ENCODE results near the gene RBM20. TPM values are rescaled to one million over a fixed set of nuclear protein-coding genes. Genes with fewer than 3 reads are reported as not detected.

Gene RBM20
- total and polyA plus RNA-seq, 10 of the 15 experiments (the other 5 are each of a cell fraction or from before 2014, with no cell fraction given): 0.04 to 0.26 (median 0.15) TPM

- intact Hi-C loops (cut with micrococcal nuclease; ENCODE audit: unreplicated experiment): no loop called here
- Histone ChIP-seq H4K20me1 (ENCODE audit: control insufficient read depth, insufficient read depth) (no peaks in the 10 kb centered on the region), H3K4me2 (ENCODE audit: control insufficient read depth, insufficient read depth) (no peak overlapping the region), H3K9ac (ENCODE audit: control insufficient read depth, insufficient read depth, low read length) (no peak overlapping the region), H3K27ac (ENCODE audit: control insufficient read depth, insufficient read depth) (no peak overlapping the region), H3K4me1 (ENCODE audit: control insufficient read depth, insufficient read depth, low read length) (peaks cover 4% of the 10 kb centered on the region; the same call in 1 of the 2 replicates), H3K9me3 (replicated peaks; ENCODE audit: control insufficient read depth, insufficient read depth, low read length) (no peaks in the 10 kb centered on the region), H3K36me3 (ENCODE audit: control insufficient read depth in 2 of 2, insufficient read depth in 2 of 2, low read length in 1 of 2) (no peaks in the 10 kb centered on the region), H2AFZ (ENCODE audit: control insufficient read depth, low read depth, low read length) (no peak overlapping the region), H3K4me3 (no peak overlapping the region), H3K27me3 (replicated peaks in 1 of 2; ENCODE audit: control insufficient read depth in 2 of 2, insufficient read depth in 2 of 2, low read length in 1 of 2) (no peaks in the 10 kb centered on the region), H3K79me2 (ENCODE audit: control insufficient read depth, insufficient read depth, low read length) (no peaks in the 10 kb centered on the region)
- ChIA-PET SMC1A (ENCODE audit: uncharacterized antibody, unreplicated experiment) (interaction anchor here (1.0 to 20.6 kb wide), 11 partner anchors 9 to 273 kb away, joined by 3 to 327 read pairs (median 4); no protein-coding TSS in a partner anchor), CTCF (interaction anchor here (0.7 to 7.0 kb wide), 8 partner anchors 8 to 181 kb away, joined by 3 to 48 read pairs (median 4); no protein-coding TSS in a partner anchor), RAD21 (ENCODE audit: unreplicated experiment) (interaction anchor here (0.8 to 6.4 kb wide), 5 partner anchors 11 to 105 kb away, joined by 3 to 68 read pairs (median 5); no protein-coding TSS in a partner anchor), POLR2A (interaction anchor here (2.6 to 3.8 kb wide), 2 partner anchors 11 to 18 kb away, joined by 8 to 15 read pairs; no protein-coding TSS in a partner anchor)
- no peak for DNase-seq (ENCODE audit: low read depth, low spot score)
- 52% methylated on average over 4 of the region's 4 CpGs for WGBS (ENCODE audit: insufficient coverage, insufficient replicate concordance, low lambda C conversion rate, missing lambda C conversion rate)
- in situ Hi-C loops (cut with MboI): no loop called here
- no peak for FAIRE-seq
- peak; percentile 28; the same call in 2 of the 3 replicates for ATAC-seq
- BruUV-seq (replicated peaks): no TSS peak
- TF ChIP-seq SMC3 (IDR thresholded peaks at IDR 0.05; ENCODE audit: borderline replicate concordance, low read length): no peak
- TF ChIP-seq RBBP5 (conservative IDR thresholded peaks at IDR 0.05): no peak
- TF ChIP-seq CEBPZ (IDR thresholded peaks at IDR 0.05; ENCODE audit: low read depth, low read length): no peak
- no peak for TF ChIP-seq ATF3 (IDR thresholded peaks at IDR 0.05; ENCODE audit: borderline replicate concordance, extremely low read depth, low read depth, low read length)
- TF ChIP-seq ZNF207 (IDR thresholded peaks at IDR 0.05; ENCODE audit: borderline replicate concordance): no peak
- no peak for TF ChIP-seq EGR1 (IDR thresholded peaks at IDR 0.05; ENCODE audit: borderline replicate concordance in 1 of 2, low read depth in 2 of 2, low read length in 2 of 2)
- TF ChIP-seq ASH2L (IDR thresholded peaks at IDR 0.05; ENCODE audit: borderline replicate concordance, low read depth): no peak
- no peak for TF ChIP-seq EED (IDR thresholded peaks at IDR 0.05; ENCODE audit: low read depth)
- no peak for TF ChIP-seq SIX5 (IDR thresholded peaks at IDR 0.05; ENCODE audit: low read depth, low read length, severe bottlenecking)
- TF ChIP-seq GABPA (IDR thresholded peaks at IDR 0.05; ENCODE audit: low read depth): no peak
- TF ChIP-seq HDAC6 (IDR thresholded peaks at IDR 0.05; ENCODE audit: unreplicated experiment): no peak
- no peak for TF ChIP-seq NFIC (IDR thresholded peaks at IDR 0.05; ENCODE audit: low read depth, low read length)
- no peak for TF ChIP-seq MTA2 (IDR thresholded peaks at IDR 0.05; ENCODE audit: low read depth)
- TF ChIP-seq PAX8 (IDR thresholded peaks at IDR 0.05): no peak
Measured at GRCh38 chr10:110791541-110792073, 147.5 kb downstream of the RBM20 start.

Measured in GM12878 (cell line).